ENCODE data around the gene SPON1. TPM values are rescaled to one million over a fixed set of nuclear protein-coding genes. Genes with fewer than 3 reads are reported as not detected.
A peak's percentile ranks its signal among the peaks of the same experiment; 100 is the strongest.

The SPON1 gene
- total RNA-seq, 1 donor from 2014 or later, result 13.2 TPM

DNA sequence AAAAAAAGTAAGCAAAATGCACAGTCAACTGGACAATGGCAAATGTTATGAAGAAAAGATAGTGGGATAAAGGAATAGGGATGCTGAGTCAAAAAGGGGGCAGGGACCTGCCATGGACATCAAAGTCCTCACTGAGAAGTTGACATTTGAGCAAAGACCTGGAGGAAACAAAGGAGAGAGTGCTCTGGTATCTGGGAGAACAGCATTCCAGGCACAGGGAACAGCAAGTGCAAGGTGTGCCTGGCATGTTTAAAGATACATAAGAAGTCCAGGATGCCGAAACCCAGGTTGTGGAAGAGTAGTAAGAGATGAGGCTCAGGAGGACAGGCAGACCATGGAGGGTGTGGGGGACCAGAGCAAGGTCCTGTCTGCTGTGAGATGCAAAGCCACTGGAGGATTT is 273.2 kb downstream of the SPON1 start:
- Mint-ChIP-seq H3K36me3 (ENCODE audit: low read depth) (no peaks in the 10 kb centered on the region), H3K27me3 (ENCODE audit: low read depth) (peaks cover 32% of the 10 kb centered on the region), H3K4me3 (no peak overlapping the region), H3K27ac (ENCODE audit: unreplicated experiment) (peak overlapping the region; percentile 22), H3K4me1 (peaks cover 9% of the 10 kb centered on the region), H3K9me3 (peaks cover 2% of the 10 kb centered on the region)
- no peak for DNase-seq (ENCODE audit: low read depth, low spot score)
- TF ChIP-seq, protein P1, sequence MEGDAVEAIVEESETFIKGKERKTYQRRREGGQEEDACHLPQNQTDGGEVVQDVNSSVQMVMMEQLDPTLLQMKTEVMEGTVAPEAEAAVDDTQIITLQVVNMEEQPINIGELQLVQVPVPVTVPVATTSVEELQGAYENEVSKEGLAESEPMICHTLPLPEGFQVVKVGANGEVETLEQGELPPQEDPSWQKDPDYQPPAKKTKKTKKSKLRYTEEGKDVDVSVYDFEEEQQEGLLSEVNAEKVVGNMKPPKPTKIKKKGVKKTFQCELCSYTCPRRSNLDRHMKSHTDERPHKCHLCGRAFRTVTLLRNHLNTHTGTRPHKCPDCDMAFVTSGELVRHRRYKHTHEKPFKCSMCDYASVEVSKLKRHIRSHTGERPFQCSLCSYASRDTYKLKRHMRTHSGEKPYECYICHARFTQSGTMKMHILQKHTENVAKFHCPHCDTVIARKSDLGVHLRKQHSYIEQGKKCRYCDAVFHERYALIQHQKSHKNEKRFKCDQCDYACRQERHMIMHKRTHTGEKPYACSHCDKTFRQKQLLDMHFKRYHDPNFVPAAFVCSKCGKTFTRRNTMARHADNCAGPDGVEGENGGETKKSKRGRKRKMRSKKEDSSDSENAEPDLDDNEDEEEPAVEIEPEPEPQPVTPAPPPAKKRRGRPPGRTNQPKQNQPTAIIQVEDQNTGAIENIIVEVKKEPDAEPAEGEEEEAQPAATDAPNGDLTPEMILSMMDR (conservative IDR thresholded peaks at IDR 0.05), result no peak

DNA sequence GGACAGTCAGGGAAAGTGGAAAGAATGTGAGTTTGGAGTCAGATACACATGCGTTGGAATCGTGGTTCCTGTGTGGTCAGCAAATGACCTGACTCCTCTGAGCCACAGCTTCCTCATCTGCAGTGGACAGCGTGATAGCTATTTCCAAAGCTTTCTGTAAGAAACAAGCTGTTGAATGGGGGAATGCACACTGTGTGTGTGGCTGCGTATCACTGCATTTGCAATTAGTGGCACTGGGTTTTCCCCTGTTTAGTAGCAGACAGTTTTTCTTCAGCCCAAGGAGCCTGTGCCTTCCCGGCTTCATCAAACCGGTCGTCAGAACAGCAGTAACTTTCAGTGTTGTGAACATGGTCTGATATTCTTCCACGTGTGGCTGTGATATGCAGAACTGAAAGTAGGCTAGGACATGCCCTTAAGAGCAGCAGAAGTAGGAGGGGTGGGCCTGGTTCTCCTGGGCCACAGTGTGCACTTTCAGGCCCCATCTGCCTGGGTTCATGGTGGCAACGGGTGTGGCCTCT is 275.0 kb downstream of the SPON1 start:
- peaks cover 24% of the 10 kb centered on the region for H3K4me1 Mint-ChIP-seq
- H3K36me3 Mint-ChIP-seq (ENCODE audit: low read depth), result no peaks in the 10 kb centered on the region
- H3K9me3 Mint-ChIP-seq, result peaks cover 2% of the 10 kb centered on the region
- no peak overlapping the region for H3K4me3 Mint-ChIP-seq
- DNase-seq (ENCODE audit: low read depth, low spot score), result no peak
- TF ChIP-seq, protein P1 (conservative IDR thresholded peaks at IDR 0.05), result no peak
- no peak overlapping the region for H3K27ac Mint-ChIP-seq (ENCODE audit: unreplicated experiment)
- peaks cover 20% of the 10 kb centered on the region for H3K27me3 Mint-ChIP-seq (ENCODE audit: low read depth)

DNA sequence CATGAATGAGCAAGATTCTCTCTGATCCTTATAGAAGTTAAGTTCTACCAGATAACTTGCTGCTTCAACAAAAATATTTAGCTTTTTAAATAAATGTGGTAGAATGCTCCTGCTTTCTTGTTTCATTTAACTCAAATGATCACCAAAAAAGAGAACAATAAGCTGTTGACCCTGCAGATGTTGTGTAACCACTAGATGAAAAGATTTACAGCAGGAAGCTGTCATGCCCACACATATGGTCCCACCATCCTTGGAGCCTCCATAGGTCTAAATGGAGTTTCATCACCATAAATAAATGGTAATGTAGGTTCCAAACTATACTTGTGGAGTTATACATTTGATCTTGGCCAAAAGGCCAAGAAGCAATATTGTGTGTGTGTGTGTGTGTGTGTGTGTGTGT is 277.7 kb downstream of the SPON1 start:
- no peak overlapping the region for H3K4me3 Mint-ChIP-seq
- H3K36me3 Mint-ChIP-seq (ENCODE audit: low read depth), result no peaks in the 10 kb centered on the region
- H3K4me1 Mint-ChIP-seq, result peaks cover 25% of the 10 kb centered on the region
- H3K27ac Mint-ChIP-seq (ENCODE audit: unreplicated experiment), result no peak overlapping the region
- H3K27me3 Mint-ChIP-seq (ENCODE audit: low read depth), result peaks cover 14% of the 10 kb centered on the region
- TF ChIP-seq, protein P1 (conservative IDR thresholded peaks at IDR 0.05), result no peak
- no peak for DNase-seq (ENCODE audit: low read depth, low spot score)
- peaks cover 2% of the 10 kb centered on the region for H3K9me3 Mint-ChIP-seq

DNA sequence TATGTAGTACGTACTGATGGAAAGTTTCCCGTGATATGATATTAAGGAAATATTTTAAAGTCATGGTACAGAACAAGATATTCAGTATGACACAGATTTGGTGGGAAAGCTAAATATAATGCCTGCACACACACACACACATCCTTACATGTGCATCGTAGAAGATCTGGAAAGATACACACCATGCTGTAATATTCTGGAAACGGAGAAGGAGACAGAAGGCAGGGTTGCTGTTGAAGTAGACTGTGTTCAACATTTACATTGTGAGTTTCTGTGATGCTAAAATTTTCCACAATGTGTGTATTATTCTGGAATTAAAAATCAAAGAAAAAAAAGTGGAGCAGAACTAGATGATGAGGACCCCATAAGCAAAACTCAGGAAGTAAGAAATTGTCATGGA is 278.4 kb downstream of the SPON1 start:
- Mint-ChIP-seq H3K27ac (ENCODE audit: unreplicated experiment) (no peak overlapping the region), H3K4me3 (no peak overlapping the region), H3K4me1 (peaks cover 23% of the 10 kb centered on the region), H3K9me3 (peaks cover 2% of the 10 kb centered on the region), H3K27me3 (ENCODE audit: low read depth) (peaks cover 11% of the 10 kb centered on the region), H3K36me3 (ENCODE audit: low read depth) (no peaks in the 10 kb centered on the region)
- DNase-seq (ENCODE audit: low read depth, low spot score), result no peak
- TF ChIP-seq, protein P1 (conservative IDR thresholded peaks at IDR 0.05), result no peak

DNA sequence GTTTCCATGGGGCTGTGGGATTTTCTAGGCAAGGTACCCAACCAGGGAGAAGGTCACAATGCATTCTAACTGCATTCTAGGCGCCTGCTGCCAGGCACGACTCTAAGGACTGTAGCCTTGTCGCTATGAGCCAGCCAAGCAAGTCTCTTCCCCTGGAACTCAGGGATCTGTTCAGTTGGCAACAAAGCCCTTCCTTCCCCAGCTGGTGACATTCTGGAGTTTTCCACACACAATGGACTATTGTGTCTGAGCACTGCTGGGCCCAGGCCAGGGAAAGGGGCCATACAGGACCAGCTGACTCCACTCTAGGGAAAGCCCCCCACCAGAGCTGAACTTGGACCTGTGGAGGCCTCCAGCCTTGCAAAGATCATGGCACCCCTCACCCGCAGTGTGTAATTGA is 279.7 kb downstream of the SPON1 start:
- peaks cover 16% of the 10 kb centered on the region for H3K4me1 Mint-ChIP-seq
- H3K4me3 Mint-ChIP-seq, result no peak overlapping the region
- peaks cover 6% of the 10 kb centered on the region for H3K27me3 Mint-ChIP-seq (ENCODE audit: low read depth)
- no peak for DNase-seq (ENCODE audit: low read depth, low spot score)
- peaks cover 2% of the 10 kb centered on the region for H3K9me3 Mint-ChIP-seq
- TF ChIP-seq, protein P1 (conservative IDR thresholded peaks at IDR 0.05), result no peak
- no peaks in the 10 kb centered on the region for H3K36me3 Mint-ChIP-seq (ENCODE audit: low read depth)
- no peak overlapping the region for H3K27ac Mint-ChIP-seq (ENCODE audit: unreplicated experiment)

Data from neural crest cell (in vitro differentiated cells).